Prostate gland (tissue), 2 donors: Measurements from ENCODE around the gene BCL2A1.
"Not testable (repeated sequence)": the region's sequence is repeated elsewhere in the genome, so short reads cannot be mapped to it uniquely, and the experiment has no call there.

Source experiments
- POLR2A ChIP-seq: fragments of 450-650 bp; IDR thresholded peaks from one replicate; pipeline ENCODE4 v1.6.1; 2016; ENCODE audit warnings: antibody characterized with exemption, mild to moderate bottlenecking
- TF ChIP-seq, protein P1 (sequence below), 4 experiments: fragments of 200-600 bp in 2 of 4; fragments of 450-650 bp in 2 of 4; sonication (generic) in 2 of 4; IDR thresholded peaks; 1 replicate in 3 of 4; 2 replicates in 1 of 4; pipeline ENCODE4 v1.5.1; 2016 to 2019; ENCODE audit warnings: antibody characterized with exemption in 4 of 4, mild to moderate bottlenecking in 2 of 4, moderate library complexity in 2 of 4

DNA sequence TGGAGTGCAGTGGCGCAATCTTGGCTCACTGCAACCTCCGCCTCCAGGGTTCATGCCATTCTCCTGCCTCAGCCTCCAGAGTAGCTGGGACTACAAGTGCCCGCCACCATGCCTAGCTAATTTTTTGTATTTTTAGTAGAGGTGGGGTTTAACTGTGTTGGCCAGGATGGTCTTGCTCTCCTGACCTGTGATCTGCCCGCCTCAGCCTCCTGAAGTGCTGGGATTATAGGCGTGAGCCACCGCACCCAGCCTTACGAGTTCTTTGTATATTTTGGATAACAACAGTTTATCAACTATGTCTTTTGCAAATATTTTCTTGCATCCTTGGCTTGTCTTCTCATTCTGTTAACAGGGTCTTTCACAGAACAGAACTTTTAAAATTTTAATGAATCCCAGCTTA, 43.2 kb upstream of the BCL2A1 start:
- TF ChIP-seq POLR2A: not testable (repeated sequence)
- TF ChIP-seq, protein P1, sequence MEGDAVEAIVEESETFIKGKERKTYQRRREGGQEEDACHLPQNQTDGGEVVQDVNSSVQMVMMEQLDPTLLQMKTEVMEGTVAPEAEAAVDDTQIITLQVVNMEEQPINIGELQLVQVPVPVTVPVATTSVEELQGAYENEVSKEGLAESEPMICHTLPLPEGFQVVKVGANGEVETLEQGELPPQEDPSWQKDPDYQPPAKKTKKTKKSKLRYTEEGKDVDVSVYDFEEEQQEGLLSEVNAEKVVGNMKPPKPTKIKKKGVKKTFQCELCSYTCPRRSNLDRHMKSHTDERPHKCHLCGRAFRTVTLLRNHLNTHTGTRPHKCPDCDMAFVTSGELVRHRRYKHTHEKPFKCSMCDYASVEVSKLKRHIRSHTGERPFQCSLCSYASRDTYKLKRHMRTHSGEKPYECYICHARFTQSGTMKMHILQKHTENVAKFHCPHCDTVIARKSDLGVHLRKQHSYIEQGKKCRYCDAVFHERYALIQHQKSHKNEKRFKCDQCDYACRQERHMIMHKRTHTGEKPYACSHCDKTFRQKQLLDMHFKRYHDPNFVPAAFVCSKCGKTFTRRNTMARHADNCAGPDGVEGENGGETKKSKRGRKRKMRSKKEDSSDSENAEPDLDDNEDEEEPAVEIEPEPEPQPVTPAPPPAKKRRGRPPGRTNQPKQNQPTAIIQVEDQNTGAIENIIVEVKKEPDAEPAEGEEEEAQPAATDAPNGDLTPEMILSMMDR (IDR thresholded peaks at IDR 0.05): not testable (repeated sequence)
